ENCODE results near the gene CBX7. TPM values are rescaled to one million over a fixed set of nuclear protein-coding genes. Genes with fewer than 3 reads are reported as not detected.

The CBX7 gene
- polyA plus RNA-seq, 1 donor from 2014 or later, result 4.4 TPM

GRCh38 chr22:39125622-39126021, 26.9 kb downstream of the CBX7 start:
- no peaks in the 10 kb centered on the region for H3K79me2 ChIP-seq (replicated peaks; ENCODE audit: insufficient read depth, low read length)
- H3K27me3 ChIP-seq (ENCODE audit: insufficient read depth, low read depth, low read length), result no peaks in the 10 kb centered on the region
- H3K9me3 ChIP-seq (ENCODE audit: low read length), result no peaks in the 10 kb centered on the region
- no peak overlapping the region for H3K27ac ChIP-seq (ENCODE audit: low read length)
- no peaks in the 10 kb centered on the region for H3K36me3 ChIP-seq (ENCODE audit: insufficient read depth, low read length)
- no peaks in the 10 kb centered on the region for H3K9me2 ChIP-seq (ENCODE audit: insufficient read depth, low read length)
- H2AFZ ChIP-seq (ENCODE audit: low read depth, low read length), result no peak overlapping the region
- no peaks in the 10 kb centered on the region for H4K20me1 ChIP-seq (ENCODE audit: insufficient read depth)
- H3K9ac ChIP-seq (ENCODE audit: low read length), result no peak overlapping the region
- no peak overlapping the region for H3K4me2 ChIP-seq (ENCODE audit: low read length)
- H3K4me3 ChIP-seq (ENCODE audit: low read length), result no peak overlapping the region
- H3F3A ChIP-seq (ENCODE audit: insufficient read depth, low read length, poor library complexity, severe bottlenecking), result no peaks in the 10 kb centered on the region
- TF ChIP-seq EP300 (conservative IDR thresholded peaks at IDR 0.05; ENCODE audit: poor library complexity, severe bottlenecking), result no peak
- TF ChIP-seq REST (IDR thresholded peaks at IDR 0.05; ENCODE audit: borderline replicate concordance), result no peak
- TF ChIP-seq SMC3 (conservative IDR thresholded peaks at IDR 0.05; ENCODE audit: poor library complexity), result no peak
- no peak for TF ChIP-seq EZH2 (IDR thresholded peaks at IDR 0.05; ENCODE audit: borderline replicate concordance, insufficient read depth, low read length, poor library complexity, severe bottlenecking)
- TF ChIP-seq MXI1 (conservative IDR thresholded peaks at IDR 0.05; ENCODE audit: poor library complexity, severe bottlenecking), result no peak
- TF ChIP-seq POLR2AphosphoS5 (IDR thresholded peaks at IDR 0.05), result no peak
- TF ChIP-seq RAD21 (conservative IDR thresholded peaks at IDR 0.05), result no peak
- no peak for TF ChIP-seq CTCF (IDR thresholded peaks at IDR 0.05; ENCODE audit: poor library complexity, severe bottlenecking)
- TF ChIP-seq TAF1 (IDR thresholded peaks at IDR 0.05; ENCODE audit: low read depth), result no peak

DNA sequence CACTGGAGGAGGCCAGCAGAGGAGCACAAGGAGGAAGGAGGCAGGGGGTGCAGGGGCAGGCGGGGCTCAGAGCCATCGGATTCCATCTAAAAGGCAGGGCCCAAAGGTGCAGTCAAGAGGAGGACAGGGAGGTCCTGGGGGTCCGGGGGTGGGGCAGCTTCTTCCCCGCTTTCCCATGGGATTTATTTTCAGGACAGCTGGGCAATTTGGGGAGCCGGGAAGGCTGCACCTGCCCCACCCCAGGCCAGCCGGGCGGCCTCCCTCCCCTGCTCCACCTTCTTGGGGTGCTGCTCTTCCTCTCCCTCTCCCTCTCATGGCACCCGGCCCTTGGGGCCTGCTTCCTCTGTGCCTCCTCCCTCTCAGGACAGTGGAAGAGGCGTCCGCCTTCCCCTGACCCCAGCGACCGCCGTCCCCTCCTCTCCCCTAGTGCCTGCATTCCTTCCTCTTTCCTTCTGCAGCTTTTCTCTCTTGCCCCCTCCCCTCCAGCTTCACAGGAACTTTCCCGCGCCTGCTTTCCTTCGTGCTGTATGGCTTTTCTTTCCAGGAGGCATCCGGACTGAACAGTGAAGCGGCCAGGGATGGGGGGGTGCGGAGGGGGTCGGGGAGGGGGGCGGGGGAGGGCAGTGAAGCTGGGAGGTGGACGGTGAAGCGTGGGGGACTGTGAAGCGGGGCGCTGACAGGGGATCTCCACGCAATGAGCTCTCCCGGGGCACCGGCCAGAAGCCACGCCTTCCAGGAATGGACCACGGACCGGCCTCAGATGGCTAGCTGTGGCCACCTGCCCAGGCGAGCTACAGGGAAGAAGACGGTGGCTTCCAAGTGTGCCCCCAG, 28.5 kb downstream of the CBX7 start:
- no peaks in the 10 kb centered on the region for H3K79me2 ChIP-seq (replicated peaks; ENCODE audit: insufficient read depth, low read length)
- H3K9ac ChIP-seq (ENCODE audit: low read length), result no peak overlapping the region
- H3F3A ChIP-seq (ENCODE audit: insufficient read depth, low read length, poor library complexity, severe bottlenecking), result no peaks in the 10 kb centered on the region
- H4K20me1 ChIP-seq (ENCODE audit: insufficient read depth), result no peaks in the 10 kb centered on the region
- H2AFZ ChIP-seq (ENCODE audit: low read depth, low read length), result no peak overlapping the region
- H3K27ac ChIP-seq (ENCODE audit: low read length), result no peak overlapping the region
- no peaks in the 10 kb centered on the region for H3K9me2 ChIP-seq (ENCODE audit: insufficient read depth, low read length)
- H3K4me2 ChIP-seq (ENCODE audit: low read length), result no peak overlapping the region
- TF ChIP-seq POLR2AphosphoS5 (IDR thresholded peaks at IDR 0.05) (no peak), SMC3 (conservative IDR thresholded peaks at IDR 0.05; ENCODE audit: poor library complexity) (no peak), EP300 (conservative IDR thresholded peaks at IDR 0.05; ENCODE audit: poor library complexity, severe bottlenecking) (no peak), MXI1 (conservative IDR thresholded peaks at IDR 0.05; ENCODE audit: poor library complexity, severe bottlenecking) (no peak), EZH2 (IDR thresholded peaks at IDR 0.05; ENCODE audit: borderline replicate concordance, insufficient read depth, low read length, poor library complexity, severe bottlenecking) (no peak)
- no peak overlapping the region for H3K4me3 ChIP-seq (ENCODE audit: low read length)
- no peaks in the 10 kb centered on the region for H3K36me3 ChIP-seq (ENCODE audit: insufficient read depth, low read length)
- H3K9me3 ChIP-seq (ENCODE audit: low read length), result no peaks in the 10 kb centered on the region
- H3K27me3 ChIP-seq (ENCODE audit: insufficient read depth, low read depth, low read length), result no peaks in the 10 kb centered on the region

All from neural cell (in vitro differentiated cells).